Measurements from ENCODE around the gene FOXJ3. TPM values are rescaled to one million over a fixed set of nuclear protein-coding genes. Genes with fewer than 3 reads are reported as not detected.
A peak's percentile ranks its signal among the peaks of the same experiment; 100 is the strongest.

The FOXJ3 gene
- total RNA-seq (2012; rRNA removed), result 19.7 and 20.0 TPM in 2 replicates

DNA sequence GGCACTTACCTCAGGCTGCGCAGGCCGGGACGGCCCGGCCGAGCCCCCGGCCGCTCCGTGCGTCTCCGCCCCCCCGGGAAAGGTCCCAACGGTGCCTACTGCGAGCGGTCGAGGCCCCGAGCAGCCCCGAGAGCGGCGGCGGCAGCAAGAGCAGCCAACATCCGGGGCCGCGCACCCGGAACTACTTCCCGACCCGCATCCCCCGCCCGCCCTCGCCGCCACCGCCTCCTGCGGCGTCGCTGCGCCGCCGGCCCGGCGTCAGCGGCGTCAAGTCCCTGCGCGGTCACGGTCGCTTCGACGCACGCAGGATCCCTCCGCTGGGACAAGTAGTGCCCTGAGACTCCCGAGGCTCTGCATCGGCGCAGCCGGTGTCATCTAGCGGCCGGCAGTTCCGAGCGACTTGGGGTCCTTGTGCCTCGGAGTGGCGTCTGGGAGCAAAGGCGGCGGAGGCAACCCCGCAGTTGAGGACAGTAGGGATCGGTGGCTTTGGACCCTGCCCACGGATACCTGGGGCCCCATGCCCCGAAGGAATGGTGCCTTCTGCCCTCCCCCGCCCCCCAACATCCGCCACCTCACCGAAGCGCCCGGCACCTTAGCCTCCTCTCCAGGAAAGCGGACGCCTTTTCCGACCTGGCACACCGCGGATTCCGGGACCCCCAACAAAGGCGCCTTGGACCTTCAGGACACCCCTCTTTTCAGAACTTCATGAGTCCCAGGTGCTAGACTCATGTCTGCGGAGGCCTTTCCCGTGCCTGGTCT lies at the start of gene FOXJ3:
TSS of gene FOXJ3 (minus strand) at position 186 of the 759 bp plus-strand sequence. CDS start 24,142 bp downstream, outside the sequence.
- H3K9ac ChIP-seq (ENCODE audit: low read depth, low read length), result peak within 1 kb of the TSS; percentile 97
- peaks cover 11% of the 10 kb centered on the region for H3K4me1 ChIP-seq (ENCODE audit: control insufficient read depth, insufficient read depth, low read length)
- H3K9me3 ChIP-seq (replicated peaks; ENCODE audit: low read length), result no peaks in the 10 kb centered on the region
- H3K36me3 ChIP-seq (ENCODE audit: insufficient read depth, low read length), result no peaks in the 10 kb centered on the region
- peak within 1 kb of the TSS; percentile 91 for H3K4me2 ChIP-seq (ENCODE audit: low read length)
- H3K27me3 ChIP-seq (ENCODE audit: control insufficient read depth, insufficient read depth, low read length), result no peaks in the 10 kb centered on the region
- peak within 1 kb of the TSS; percentile 98 for H3K4me3 ChIP-seq (ENCODE audit: low read length)

DNA sequence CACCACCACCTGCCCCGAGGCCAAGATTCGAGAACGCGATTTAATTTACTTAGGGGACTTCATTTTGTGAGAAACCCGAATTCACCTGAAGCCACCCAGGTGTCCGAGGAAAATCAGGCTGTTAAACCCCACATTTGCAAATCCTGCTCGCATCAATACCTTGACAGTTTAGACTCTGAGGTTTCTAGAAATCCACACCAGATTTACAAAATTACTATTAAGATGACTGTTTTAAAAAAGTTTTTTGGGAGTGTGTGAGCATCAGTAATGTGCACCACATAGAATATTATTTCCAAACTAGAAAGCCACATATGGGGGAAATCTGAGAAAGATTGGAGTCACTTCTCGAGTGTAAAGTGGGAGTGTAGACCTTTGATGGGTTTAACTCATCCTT lies 46.2 kb upstream of the FOXJ3 start:
- Histone ChIP-seq H3K36me3 (ENCODE audit: insufficient read depth, low read length) (no peaks in the 10 kb centered on the region), H3K9me3 (replicated peaks; ENCODE audit: low read length) (no peaks in the 10 kb centered on the region), H3K4me2 (ENCODE audit: low read length) (peak overlapping the region; percentile 87), H3K4me3 (ENCODE audit: low read length) (no peak overlapping the region), H3K27me3 (ENCODE audit: control insufficient read depth, insufficient read depth, low read length) (peaks cover 38% of the 10 kb centered on the region), H3K9ac (ENCODE audit: low read depth, low read length) (no peak overlapping the region), H3K4me1 (ENCODE audit: control insufficient read depth, insufficient read depth, low read length) (peaks cover 6% of the 10 kb centered on the region)

DNA sequence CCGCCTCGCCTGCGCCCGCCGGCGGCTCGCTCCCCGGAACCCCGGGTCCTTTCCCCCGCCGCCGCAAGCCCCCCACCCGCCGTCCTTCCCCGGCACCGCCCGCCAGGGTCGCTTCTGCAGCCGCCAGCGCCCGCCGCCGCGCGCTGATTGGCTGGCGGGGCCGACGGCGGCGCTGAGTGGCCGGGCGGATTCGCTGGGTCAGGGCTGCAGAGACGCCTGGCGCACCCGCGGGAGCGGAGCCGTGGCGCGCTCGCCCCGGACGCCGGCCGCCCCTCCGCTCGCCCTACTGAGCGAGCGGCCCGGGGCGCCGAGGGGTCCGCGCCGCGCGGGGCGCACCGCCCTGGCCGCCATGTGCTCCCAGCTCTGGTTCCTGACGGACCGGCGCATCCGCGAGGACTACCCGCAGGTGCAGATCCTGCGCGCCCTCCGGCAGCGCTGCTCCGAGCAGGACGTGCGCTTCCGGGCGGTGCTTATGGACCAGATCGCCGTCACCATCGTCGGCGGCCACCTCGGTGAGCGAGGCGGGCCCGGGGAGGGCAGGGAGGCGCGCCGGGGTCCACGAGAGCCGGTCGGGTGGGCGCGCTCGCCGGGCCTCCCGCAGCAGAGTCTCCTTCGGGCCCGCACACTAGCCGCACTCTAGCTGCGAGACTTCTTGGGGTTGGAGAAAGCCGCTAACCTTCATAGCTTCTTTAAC lies 45.7 kb upstream of the FOXJ3 start, which contains the start of gene RIMKLA:
TSS of gene RIMKLA (plus strand) at position 207 of the 694 bp plus-strand sequence. CDS start at position 350, 143 bp downstream.
- H3K4me1 ChIP-seq (ENCODE audit: control insufficient read depth, insufficient read depth, low read length), result peaks cover 6% of the 10 kb centered on the region
- peak within 1 kb of the TSS; percentile 70 for H3K4me3 ChIP-seq (ENCODE audit: low read length)
- peaks cover 38% of the 10 kb centered on the region for H3K27me3 ChIP-seq (ENCODE audit: control insufficient read depth, insufficient read depth, low read length)
- H3K9me3 ChIP-seq (replicated peaks; ENCODE audit: low read length), result no peaks in the 10 kb centered on the region
- no peaks in the 10 kb centered on the region for H3K36me3 ChIP-seq (ENCODE audit: insufficient read depth, low read length)
- H3K4me2 ChIP-seq (ENCODE audit: low read length), result peak within 1 kb of the TSS; percentile 87
- H3K9ac ChIP-seq (ENCODE audit: low read depth, low read length), result no peak within 1 kb of the TSS

DNA sequence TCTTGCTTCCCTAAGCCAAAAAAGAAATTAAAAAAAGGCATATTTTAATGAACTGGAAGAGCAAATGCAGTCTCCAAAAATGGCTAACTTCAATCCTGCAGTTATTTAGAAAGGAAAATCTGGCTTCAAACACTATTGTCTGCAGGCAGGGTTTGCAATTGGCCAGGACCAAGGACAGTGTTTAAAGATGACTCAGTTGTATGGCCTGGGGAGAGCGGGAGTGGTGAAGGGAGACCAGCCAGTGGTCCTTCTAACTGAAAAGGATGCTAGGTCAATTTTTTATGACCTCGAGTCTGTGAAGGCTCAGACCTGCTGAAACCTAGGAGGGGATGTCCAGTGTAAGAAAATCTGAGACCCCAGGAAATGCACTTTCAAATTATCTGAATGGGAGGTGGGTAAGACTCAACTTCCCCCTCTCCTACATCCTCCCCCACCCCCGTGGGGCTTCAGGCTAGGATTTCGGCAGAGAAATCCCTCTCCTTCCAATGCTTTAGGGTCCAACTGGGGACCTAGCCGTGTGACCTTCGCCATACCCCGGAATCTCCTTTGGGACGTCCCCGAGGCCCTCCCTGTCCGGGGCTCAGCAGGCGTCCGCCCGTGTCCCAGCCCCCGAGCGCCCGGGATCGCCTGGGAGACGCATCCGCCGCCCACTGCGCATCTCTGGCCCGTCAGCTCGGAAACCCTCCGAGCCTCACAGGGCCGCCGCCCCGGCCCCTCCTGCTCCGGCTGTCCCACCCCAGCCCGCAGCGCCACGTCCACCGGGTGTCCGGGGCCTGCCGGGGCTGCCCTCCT lies 45.0 kb upstream of the FOXJ3 start:
- Histone ChIP-seq H3K9ac (ENCODE audit: low read depth, low read length) (no peak overlapping the region), H3K4me2 (ENCODE audit: low read length) (peak overlapping the region; percentile 87), H3K36me3 (ENCODE audit: insufficient read depth, low read length) (no peaks in the 10 kb centered on the region), H3K4me3 (ENCODE audit: low read length) (peak overlapping the region; percentile 70), H3K4me1 (ENCODE audit: control insufficient read depth, insufficient read depth, low read length) (peaks cover 6% of the 10 kb centered on the region), H3K27me3 (ENCODE audit: control insufficient read depth, insufficient read depth, low read length) (peaks cover 37% of the 10 kb centered on the region), H3K9me3 (replicated peaks; ENCODE audit: low read length) (no peaks in the 10 kb centered on the region)

DNA sequence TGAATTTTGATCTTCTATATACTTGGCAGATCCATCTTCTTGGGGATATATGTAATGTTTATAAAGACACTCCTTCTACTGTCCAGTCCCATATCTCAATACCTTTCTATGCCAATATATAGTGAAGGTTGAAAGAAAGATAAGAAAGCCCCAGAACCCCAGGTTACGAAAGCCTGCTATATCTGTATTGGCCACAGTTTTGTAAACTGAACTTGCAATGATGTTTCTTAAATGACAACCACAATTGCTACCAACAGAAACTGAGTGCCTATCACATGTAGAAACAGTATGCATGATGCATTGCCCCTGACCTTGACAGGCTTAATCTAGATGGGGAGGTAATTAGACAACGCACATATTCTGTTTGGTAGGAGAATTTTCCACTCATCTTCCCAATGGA lies 37.8 kb upstream of the FOXJ3 start:
- H3K9me3 ChIP-seq (replicated peaks; ENCODE audit: low read length), result no peaks in the 10 kb centered on the region
- no peaks in the 10 kb centered on the region for H3K4me1 ChIP-seq (ENCODE audit: control insufficient read depth, insufficient read depth, low read length)
- no peak overlapping the region for H3K4me2 ChIP-seq (ENCODE audit: low read length)
- no peaks in the 10 kb centered on the region for H3K36me3 ChIP-seq (ENCODE audit: insufficient read depth, low read length)
- no peak overlapping the region for H3K9ac ChIP-seq (ENCODE audit: low read depth, low read length)
- H3K27me3 ChIP-seq (ENCODE audit: control insufficient read depth, insufficient read depth, low read length), result peaks cover 12% of the 10 kb centered on the region
- no peak overlapping the region for H3K4me3 ChIP-seq (ENCODE audit: low read length)

DNA sequence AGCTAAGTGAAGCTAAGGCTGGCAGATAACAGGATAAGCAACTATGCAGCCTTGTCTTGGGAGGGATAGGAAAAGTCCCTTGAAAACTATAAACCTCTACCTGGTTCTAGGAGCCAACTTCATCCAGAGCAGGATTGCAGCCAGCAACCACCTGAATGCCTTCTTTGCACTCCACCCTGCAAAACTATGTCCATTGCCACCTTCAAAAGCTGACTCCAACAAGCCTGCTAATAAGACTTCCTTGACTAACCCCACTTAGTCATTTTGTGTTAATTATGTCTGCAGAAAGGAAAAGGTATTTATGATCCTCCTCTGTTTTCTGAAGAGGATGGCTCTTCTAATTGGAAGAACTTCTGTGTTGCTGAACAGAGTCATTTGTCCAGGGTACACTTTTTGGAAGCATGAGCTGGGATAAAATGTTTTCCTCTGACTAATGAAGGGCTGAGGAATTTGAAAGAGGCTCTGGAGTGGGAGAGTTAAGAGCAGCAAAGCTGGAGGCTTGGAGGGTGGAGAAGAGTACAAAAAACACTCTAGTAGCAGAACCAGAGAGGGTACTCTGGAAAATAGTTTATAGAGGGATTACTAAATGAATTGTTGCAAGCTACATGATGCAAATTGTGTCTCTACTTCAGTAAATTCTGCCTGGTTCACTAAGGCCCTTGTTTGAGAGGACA lies 36.0 kb upstream of the FOXJ3 start:
- no peaks in the 10 kb centered on the region for H3K9me3 ChIP-seq (replicated peaks; ENCODE audit: low read length)
- peaks cover 12% of the 10 kb centered on the region for H3K27me3 ChIP-seq (ENCODE audit: control insufficient read depth, insufficient read depth, low read length)
- H3K4me1 ChIP-seq (ENCODE audit: control insufficient read depth, insufficient read depth, low read length), result no peaks in the 10 kb centered on the region
- no peak overlapping the region for H3K4me2 ChIP-seq (ENCODE audit: low read length)
- no peak overlapping the region for H3K9ac ChIP-seq (ENCODE audit: low read depth, low read length)
- no peak overlapping the region for H3K4me3 ChIP-seq (ENCODE audit: low read length)
- H3K36me3 ChIP-seq (ENCODE audit: insufficient read depth, low read length), result no peaks in the 10 kb centered on the region

DNA sequence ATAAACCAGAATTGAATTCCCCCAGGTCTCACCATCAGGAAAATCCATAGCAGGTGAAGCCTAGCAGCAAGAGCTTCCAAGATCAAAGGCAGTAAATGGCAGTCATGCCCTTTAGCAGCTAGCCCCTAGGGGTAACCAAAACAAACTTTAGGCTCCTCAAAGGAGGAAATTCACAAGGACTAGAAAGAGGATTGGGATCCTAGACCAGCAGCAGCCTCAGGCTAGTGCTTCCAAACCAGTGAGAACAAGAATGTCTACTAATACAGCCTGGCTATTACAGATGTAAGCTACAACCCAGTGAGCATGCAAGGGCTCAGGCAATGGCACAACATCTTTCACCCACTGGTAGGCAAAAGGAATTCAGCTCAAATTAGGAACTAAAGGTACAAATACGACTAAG lies 34.4 kb upstream of the FOXJ3 start:
- no peak overlapping the region for H3K9ac ChIP-seq (ENCODE audit: low read depth, low read length)
- H3K4me1 ChIP-seq (ENCODE audit: control insufficient read depth, insufficient read depth, low read length), result no peaks in the 10 kb centered on the region
- H3K4me3 ChIP-seq (ENCODE audit: low read length), result no peak overlapping the region
- no peaks in the 10 kb centered on the region for H3K36me3 ChIP-seq (ENCODE audit: insufficient read depth, low read length)
- peaks cover 12% of the 10 kb centered on the region for H3K27me3 ChIP-seq (ENCODE audit: control insufficient read depth, insufficient read depth, low read length)
- no peak overlapping the region for H3K4me2 ChIP-seq (ENCODE audit: low read length)
- H3K9me3 ChIP-seq (replicated peaks; ENCODE audit: low read length), result no peaks in the 10 kb centered on the region

DNA sequence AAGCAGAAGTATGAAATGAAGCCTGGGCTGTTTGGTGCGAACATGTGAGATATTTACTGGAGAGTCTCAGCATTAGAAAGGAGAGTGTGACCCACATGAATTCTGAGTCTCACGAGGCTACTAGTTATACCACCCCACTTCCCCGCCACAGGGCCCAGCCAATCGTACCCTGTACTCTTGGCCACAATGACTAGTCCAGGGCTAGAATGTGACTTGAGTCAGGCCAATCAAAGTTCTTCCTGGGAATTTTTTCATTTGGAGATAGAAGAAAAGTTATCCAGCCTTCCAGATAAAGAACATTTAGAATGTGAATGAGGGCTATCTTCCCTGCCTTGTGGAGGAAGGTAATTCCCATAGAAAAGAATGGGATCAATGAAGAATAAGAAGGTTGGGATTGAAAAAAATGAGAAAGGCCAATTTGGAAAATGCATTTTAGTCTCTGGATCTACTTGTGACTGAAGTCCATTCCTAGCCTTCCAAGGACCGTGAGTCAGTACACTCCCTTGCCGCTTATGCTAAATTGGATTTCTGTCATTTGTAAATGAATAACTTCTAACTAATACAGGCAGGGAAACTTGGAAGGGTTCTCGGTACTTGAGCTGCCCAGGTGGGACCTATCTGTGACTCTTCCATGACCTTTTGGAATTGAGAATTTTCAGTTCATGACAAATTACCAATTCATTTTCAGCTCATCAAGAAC lies 33.2 kb upstream of the FOXJ3 start:
- no peaks in the 10 kb centered on the region for H3K36me3 ChIP-seq (ENCODE audit: insufficient read depth, low read length)
- H3K27me3 ChIP-seq (ENCODE audit: control insufficient read depth, insufficient read depth, low read length), result peaks cover 15% of the 10 kb centered on the region
- no peak overlapping the region for H3K4me2 ChIP-seq (ENCODE audit: low read length)
- no peak overlapping the region for H3K9ac ChIP-seq (ENCODE audit: low read depth, low read length)
- H3K4me3 ChIP-seq (ENCODE audit: low read length), result no peak overlapping the region
- no peaks in the 10 kb centered on the region for H3K4me1 ChIP-seq (ENCODE audit: control insufficient read depth, insufficient read depth, low read length)
- no peaks in the 10 kb centered on the region for H3K9me3 ChIP-seq (replicated peaks; ENCODE audit: low read length)

DNA sequence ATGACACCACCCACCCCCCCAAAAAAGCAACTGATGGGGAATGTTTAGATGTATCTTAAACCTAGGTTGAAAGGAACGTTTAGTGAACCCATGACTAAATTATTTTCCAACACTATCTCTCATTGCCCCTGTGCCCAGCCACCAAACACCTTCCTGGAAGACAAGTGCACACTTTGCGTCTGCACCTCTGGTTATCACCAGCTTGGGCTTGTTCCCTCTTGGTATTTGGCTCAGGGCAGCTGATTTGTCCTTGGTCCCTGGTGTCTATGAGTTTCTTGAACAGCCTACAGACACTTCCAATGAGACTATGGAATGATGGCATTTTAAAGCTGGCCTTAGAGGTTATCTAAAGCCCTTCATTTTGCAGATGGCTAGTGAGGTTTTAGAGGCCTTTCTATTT lies 30.1 kb upstream of the FOXJ3 start:
- Histone ChIP-seq H3K4me1 (ENCODE audit: control insufficient read depth, insufficient read depth, low read length) (no peaks in the 10 kb centered on the region), H3K27me3 (ENCODE audit: control insufficient read depth, insufficient read depth, low read length) (peaks cover 18% of the 10 kb centered on the region), H3K4me2 (ENCODE audit: low read length) (no peak overlapping the region), H3K4me3 (ENCODE audit: low read length) (no peak overlapping the region), H3K9me3 (replicated peaks; ENCODE audit: low read length) (no peaks in the 10 kb centered on the region), H3K36me3 (ENCODE audit: insufficient read depth, low read length) (no peaks in the 10 kb centered on the region), H3K9ac (ENCODE audit: low read depth, low read length) (no peak overlapping the region)

DNA sequence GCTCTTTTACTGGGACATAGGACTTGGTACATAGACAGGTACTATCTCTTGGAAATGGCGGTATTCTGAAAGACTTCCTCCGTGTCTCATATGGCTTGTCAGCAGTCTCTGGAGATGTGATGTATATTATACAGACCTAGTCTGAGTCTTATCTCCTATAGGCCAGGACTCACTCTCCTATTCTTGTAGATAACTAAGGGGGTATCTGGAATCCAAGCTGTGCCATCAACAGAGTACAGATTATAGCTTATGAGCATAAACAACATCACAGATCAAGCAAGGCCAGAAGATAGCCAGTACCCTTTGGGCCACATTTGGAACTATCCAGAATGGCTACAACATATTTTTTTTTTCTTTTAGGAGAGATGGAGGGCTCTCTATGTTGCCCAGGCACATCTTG lies 29.5 kb upstream of the FOXJ3 start:
- Histone ChIP-seq H3K4me1 (ENCODE audit: control insufficient read depth, insufficient read depth, low read length) (no peaks in the 10 kb centered on the region), H3K4me2 (ENCODE audit: low read length) (no peak overlapping the region), H3K4me3 (ENCODE audit: low read length) (no peak overlapping the region), H3K9me3 (replicated peaks; ENCODE audit: low read length) (no peaks in the 10 kb centered on the region), H3K27me3 (ENCODE audit: control insufficient read depth, insufficient read depth, low read length) (peaks cover 13% of the 10 kb centered on the region), H3K9ac (ENCODE audit: low read depth, low read length) (no peak overlapping the region), H3K36me3 (ENCODE audit: insufficient read depth, low read length) (no peaks in the 10 kb centered on the region)
